Measurements from ENCODE around the gene MRPS22. TPM values are rescaled to one million over a fixed set of nuclear protein-coding genes. Genes with fewer than 3 reads are reported as not detected.

Gene MRPS22
- polyA plus RNA-seq, 3 donors = 19.2 to 43.2 (median 39.0) TPM

DNA sequence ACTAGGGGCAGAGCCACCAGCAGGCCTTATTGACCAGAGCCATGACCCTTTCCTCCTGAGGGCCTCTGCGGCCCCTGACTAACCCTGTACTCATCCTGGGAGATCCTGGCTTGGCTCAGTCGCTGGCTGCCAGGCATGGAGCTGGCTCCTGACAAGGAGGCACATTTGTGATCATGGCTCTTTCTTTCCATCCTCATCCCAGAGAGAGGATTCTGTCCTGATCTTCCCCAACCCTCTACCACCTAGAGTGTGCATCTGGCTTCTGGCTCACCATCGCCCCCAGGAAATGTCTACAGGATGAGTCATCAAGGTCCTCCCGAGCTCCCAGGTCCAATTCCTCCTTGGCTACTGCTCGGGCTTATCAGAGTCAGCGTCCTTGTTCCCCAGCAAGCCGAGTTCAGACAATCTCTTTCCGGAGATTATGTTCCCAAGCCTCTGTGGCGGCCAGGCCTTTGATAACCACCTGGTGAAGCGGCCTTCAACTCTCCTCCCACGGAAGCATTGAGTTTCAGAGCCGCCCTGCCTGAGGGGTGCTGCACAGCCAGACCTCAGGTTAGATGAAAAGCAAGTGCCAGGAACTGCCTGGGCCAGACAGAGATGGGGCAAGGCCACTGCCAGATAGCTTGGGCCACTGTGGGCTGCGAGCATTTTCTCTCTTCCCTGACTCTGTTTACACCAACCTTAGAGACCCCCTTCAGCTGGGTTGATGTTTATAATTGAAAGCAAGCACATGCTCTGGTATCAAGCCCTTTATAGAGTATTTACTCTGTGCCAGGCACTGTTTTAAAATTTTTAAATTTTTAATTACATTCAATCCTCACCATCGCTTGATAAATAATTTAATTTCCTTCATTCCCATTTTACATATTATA is 44.3 kb upstream of the MRPS22 start:
- Mint-ChIP-seq H3K27me3 (ENCODE audit: low read depth in 3 of 3) (peaks cover 0 to 7% (median 0%) of the 10 kb centered on the region in 3 donors), H3K36me3 (no peaks in the 10 kb centered on the region), H3K9me3 (peaks cover 0 to 1% (median 0%) of the 10 kb centered on the region in 7 donors), H3K4me3 (no peak overlapping the region), H3K4me1 (no peaks in the 10 kb centered on the region), H3K27ac (no peak overlapping the region)
- no peaks in the 10 kb centered on the region for H3K36me3 ChIP-seq (replicated peaks in 1 of 2; ENCODE audit: control insufficient read depth in 1 of 2, insufficient read depth in 2 of 2, low read length in 2 of 2)
- no peaks in the 10 kb centered on the region for H3K4me1 ChIP-seq (ENCODE audit: control insufficient read depth in 1 of 2, insufficient read depth in 2 of 2, low read length in 2 of 2)
- no peak overlapping the region for H3K4me2 ChIP-seq (replicated peaks; ENCODE audit: extremely low read depth, low read length, poor library complexity, severe bottlenecking)
- H4K20me1 ChIP-seq (ENCODE audit: insufficient read depth, low read length) = no peaks in the 10 kb centered on the region
- no peak overlapping the region for H3K4me3 ChIP-seq (replicated peaks in 1 of 3; ENCODE audit: low read depth in 2 of 3, low read length in 3 of 3)
- intact Hi-C loops (cut with micrococcal nuclease) = no loop called here
- H2AFZ ChIP-seq (ENCODE audit: insufficient read depth, low read depth, low read length, poor library complexity, severe bottlenecking) = no peak overlapping the region
- WGBS (ENCODE audit: insufficient coverage) = 84% methylated on average over 12 of the region's 14 CpGs
- H3K9ac ChIP-seq (ENCODE audit: insufficient read depth, low read length, poor library complexity, severe bottlenecking) = no peak overlapping the region
- DNase-seq = no peak
- H3K9me3 ChIP-seq (replicated peaks in 1 of 2; ENCODE audit: control insufficient read depth in 1 of 2, insufficient read depth in 1 of 2, low read length in 2 of 2) = no peaks in the 10 kb centered on the region
- H3K27ac ChIP-seq (ENCODE audit: low read depth in 1 of 2, low read length in 2 of 2) = no peak overlapping the region
- H3K27me3 ChIP-seq (ENCODE audit: control insufficient read depth in 2 of 2, insufficient read depth in 2 of 2, low read length in 2 of 2) = no peaks in the 10 kb centered on the region
- TF ChIP-seq CTCF (IDR thresholded peaks at IDR 0.05) = no peak
- no peaks in the 10 kb centered on the region for H3K79me2 ChIP-seq (ENCODE audit: insufficient read depth, low read length)

DNA sequence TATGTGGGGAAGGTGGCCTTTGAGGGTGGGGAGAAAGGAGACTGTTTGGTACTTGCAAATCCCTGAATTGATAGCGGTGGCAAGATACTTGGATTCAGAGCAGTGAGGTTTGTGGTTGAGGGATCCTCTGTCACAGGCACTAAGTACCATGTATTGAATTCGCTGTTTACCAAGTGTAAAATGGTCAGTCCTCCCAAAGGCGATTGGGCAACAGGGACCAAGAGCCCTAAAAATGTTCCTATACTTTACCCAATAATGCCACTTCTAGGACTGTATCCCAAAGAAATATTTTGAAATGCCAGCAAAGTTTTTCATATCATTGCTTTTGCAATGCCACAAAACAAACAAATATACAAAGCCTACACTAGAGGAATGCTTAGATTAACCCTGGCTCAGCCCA is 43.4 kb upstream of the MRPS22 start:
- no peak for DNase-seq
- no peak for TF ChIP-seq CTCF (IDR thresholded peaks at IDR 0.05)
- H3K36me3 ChIP-seq (replicated peaks in 1 of 2; ENCODE audit: control insufficient read depth in 1 of 2, insufficient read depth in 2 of 2, low read length in 2 of 2) = no peaks in the 10 kb centered on the region
- no peaks in the 10 kb centered on the region for H3K4me1 ChIP-seq (ENCODE audit: control insufficient read depth in 1 of 2, insufficient read depth in 2 of 2, low read length in 2 of 2)
- no peak overlapping the region for H3K4me3 Mint-ChIP-seq
- no peak overlapping the region for H3K27ac Mint-ChIP-seq
- no peak overlapping the region for H3K4me3 ChIP-seq (replicated peaks in 1 of 3; ENCODE audit: low read depth in 2 of 3, low read length in 3 of 3)
- peaks cover 0 to 7% (median 0%) of the 10 kb centered on the region in 3 donors for H3K27me3 Mint-ChIP-seq (ENCODE audit: low read depth in 3 of 3)
- no peak overlapping the region for H3K4me2 ChIP-seq (replicated peaks; ENCODE audit: extremely low read depth, low read length, poor library complexity, severe bottlenecking)
- H2AFZ ChIP-seq (ENCODE audit: insufficient read depth, low read depth, low read length, poor library complexity, severe bottlenecking) = no peak overlapping the region
- 100% methylated on average over 1 of the region's 3 CpGs for WGBS (ENCODE audit: insufficient coverage)
- no peaks in the 10 kb centered on the region for H3K4me1 Mint-ChIP-seq
- H3K9me3 Mint-ChIP-seq = peaks cover 0 to 1% (median 0%) of the 10 kb centered on the region in 7 donors
- no peaks in the 10 kb centered on the region for H3K9me3 ChIP-seq (replicated peaks in 1 of 2; ENCODE audit: control insufficient read depth in 1 of 2, insufficient read depth in 1 of 2, low read length in 2 of 2)
- no peaks in the 10 kb centered on the region for H3K27me3 ChIP-seq (ENCODE audit: control insufficient read depth in 2 of 2, insufficient read depth in 2 of 2, low read length in 2 of 2)
- H3K79me2 ChIP-seq (ENCODE audit: insufficient read depth, low read length) = no peaks in the 10 kb centered on the region
- no peak overlapping the region for H3K9ac ChIP-seq (ENCODE audit: insufficient read depth, low read length, poor library complexity, severe bottlenecking)
- no peaks in the 10 kb centered on the region for H3K36me3 Mint-ChIP-seq
- intact Hi-C loops (cut with micrococcal nuclease) = no loop called here
- no peaks in the 10 kb centered on the region for H4K20me1 ChIP-seq (ENCODE audit: insufficient read depth, low read length)
- no peak overlapping the region for H3K27ac ChIP-seq (ENCODE audit: low read depth in 1 of 2, low read length in 2 of 2)

Measured in CD14-positive monocyte (primary cell).